A673 (cell line): ENCODE results near the gene FRMD1. TPM values are rescaled to one million over a fixed set of nuclear protein-coding genes. Genes with fewer than 3 reads are reported as not detected.

Experiments
- BruUV-seq: library from RNA; stranded (reverse); fragments of 400-500 nt; replicated peaks from 2 replicates; lab custom pipeline; 2021; lab: Mats Ljungman, UMichigan
- CTCF ChIA-PET: fragments of 300-600 bp; sonication (Branson Sonifier 250); formaldehyde crosslinking; loops from one replicate; lab custom pipeline; 2022; ENCODE audit warnings: antibody characterized with exemption; lab: Charles Lee
- POLR2A ChIA-PET: fragments of 300-600 bp; sonication (Branson Sonifier 250); formaldehyde crosslinking; loops from one replicate; lab custom pipeline; 2022; ENCODE audit warnings: antibody characterized with exemption; ENCODE audit not compliant: low non-redundant PET; lab: Charles Lee
- DNase-seq: peaks from one replicate; pipeline ENCODE4 v3.0.0-alpha.2; 2015; ENCODE audit warnings: low spot score
- H3K27ac ChIP-seq: fragments of 200-600 bp; sonication (generic); 2 replicates; pipeline ENCODE4 v1.5.1; 2016; ENCODE audit warnings: mixed run types, low read depth, mild to moderate bottlenecking, mixed read lengths, antibody characterized with exemption, low read length; ENCODE audit not compliant: poor library complexity, severe bottlenecking
- H3K27me3 ChIP-seq: fragments of 200-600 bp; sonication (generic); replicated peaks from 2 replicates; pipeline ENCODE4 v1.6.1; 2017; ENCODE audit warnings: mixed run types, low read depth, mild to moderate bottlenecking, mixed read lengths, antibody characterized with exemption, low read length; ENCODE audit not compliant: insufficient read depth, poor library complexity
- H3K36me3 ChIP-seq: fragments of 200-600 bp; sonication (generic); 2 replicates; pipeline ENCODE4 v1.6.1; 2016; ENCODE audit warnings: mixed run types, mild to moderate bottlenecking, mixed read lengths, antibody characterized with exemption, low read length; ENCODE audit not compliant: insufficient read depth, poor library complexity, severe bottlenecking
- H3K4me1 ChIP-seq: fragments of 200-600 bp; sonication (generic); 2 replicates; pipeline ENCODE4 v1.6.1; 2017; ENCODE audit warnings: mixed run types, mild to moderate bottlenecking, mixed read lengths, antibody characterized with exemption, low read length; ENCODE audit not compliant: insufficient read depth, poor library complexity, severe bottlenecking
- H3K4me3 ChIP-seq: fragments of 200-600 bp; sonication (generic); 2 replicates; pipeline ENCODE4 v1.5.1; 2016; ENCODE audit warnings: low read depth, mixed run types, mild to moderate bottlenecking, mixed read lengths, low read length; ENCODE audit not compliant: poor library complexity, severe bottlenecking
- H3K9me3 ChIP-seq: fragments of 200-600 bp; sonication (generic); 2 replicates; pipeline ENCODE4 v1.6.1; 2016; ENCODE audit warnings: mixed run types, low read depth, mild to moderate bottlenecking, mixed read lengths, antibody characterized with exemption, low read length; ENCODE audit not compliant: poor library complexity, severe bottlenecking
- EZH2 ChIP-seq: fragments of 200-600 bp; sonication (generic); IDR thresholded peaks from 2 replicates; pipeline ENCODE4 v1.6.1; 2017; ENCODE audit warnings: borderline replicate concordance, low read depth, mild to moderate bottlenecking, mixed read lengths, antibody characterized with exemption, low read length; ENCODE audit not compliant: poor library complexity, severe bottlenecking
- intact Hi-C: fragments of 100-400 bp; cut with micrococcal nuclease; formaldehyde crosslinking; loops from one replicate; pipeline ENCODE4 v1.10.0; 2022; ENCODE audit not compliant: unreplicated experiment
- total RNA-seq: library from RNA; stranded (reverse); gene quantifications from 2 replicates; pipeline ENCODE4 v1.2.3, GENCODE V29; 2021
- TF ChIP-seq, protein P1 (sequence below): fragments of 300-800, 200-600 bp; sonication (generic); conservative IDR thresholded peaks from 2 replicates; pipeline ENCODE4 v1.5.1; 2017; ENCODE audit warnings: low read depth, mild to moderate bottlenecking, antibody characterized with exemption, low read length, moderate library complexity, mixed read lengths

Gene FRMD1
- total RNA-seq, 1 experiment from 2014 or later: not detected

DNA sequence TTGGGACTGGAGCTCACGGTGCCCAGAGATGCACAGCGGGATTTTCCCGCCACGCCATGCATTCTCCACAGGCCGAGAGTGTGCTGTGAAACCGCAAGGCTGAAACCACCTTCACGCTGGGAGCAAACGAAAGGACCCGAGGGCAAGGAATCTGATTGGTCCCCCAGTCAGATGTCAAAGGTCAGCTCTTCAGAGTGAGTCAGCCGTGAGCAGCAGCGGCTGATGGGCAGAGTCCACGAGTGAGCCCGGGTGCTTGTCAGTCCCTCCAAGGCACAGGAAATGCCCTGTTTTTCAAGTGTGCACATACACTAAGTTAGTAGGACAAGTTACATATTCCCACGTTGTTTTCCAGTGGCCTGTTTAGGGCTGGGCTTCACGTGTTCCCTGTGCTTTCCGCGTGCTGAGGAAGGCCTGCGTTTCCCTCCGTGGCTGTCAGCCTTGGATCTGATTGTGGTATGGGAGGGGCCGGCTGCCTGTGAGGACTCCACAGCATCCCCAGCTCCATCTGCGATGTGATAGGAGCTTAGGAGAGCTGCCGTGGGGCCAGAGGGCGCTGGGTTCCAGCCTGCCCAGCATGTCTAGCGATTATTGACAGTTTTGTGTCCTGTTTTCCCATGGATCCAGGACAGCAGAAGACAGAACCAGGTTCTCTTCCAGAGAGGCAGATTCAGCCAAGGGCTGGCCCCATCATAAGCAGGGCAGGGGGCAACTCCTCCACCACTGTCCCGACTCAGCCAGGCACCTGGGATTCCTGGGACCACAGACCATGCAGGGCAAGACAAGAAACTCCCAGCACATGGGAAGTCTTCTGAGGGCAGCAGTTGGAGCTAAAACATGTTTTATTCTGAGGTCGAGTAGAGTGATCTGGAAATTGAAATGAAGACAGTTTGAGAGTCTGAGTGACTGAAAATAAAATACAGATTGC lies 38.2 kb upstream of the FRMD1 start:
- intact Hi-C loops: no loop called here
- no peak overlapping the region for H3K27ac ChIP-seq
- BruUV-seq: no TSS peak
- no peaks in the 10 kb centered on the region for H3K27me3 ChIP-seq
- TF ChIP-seq, protein P1, sequence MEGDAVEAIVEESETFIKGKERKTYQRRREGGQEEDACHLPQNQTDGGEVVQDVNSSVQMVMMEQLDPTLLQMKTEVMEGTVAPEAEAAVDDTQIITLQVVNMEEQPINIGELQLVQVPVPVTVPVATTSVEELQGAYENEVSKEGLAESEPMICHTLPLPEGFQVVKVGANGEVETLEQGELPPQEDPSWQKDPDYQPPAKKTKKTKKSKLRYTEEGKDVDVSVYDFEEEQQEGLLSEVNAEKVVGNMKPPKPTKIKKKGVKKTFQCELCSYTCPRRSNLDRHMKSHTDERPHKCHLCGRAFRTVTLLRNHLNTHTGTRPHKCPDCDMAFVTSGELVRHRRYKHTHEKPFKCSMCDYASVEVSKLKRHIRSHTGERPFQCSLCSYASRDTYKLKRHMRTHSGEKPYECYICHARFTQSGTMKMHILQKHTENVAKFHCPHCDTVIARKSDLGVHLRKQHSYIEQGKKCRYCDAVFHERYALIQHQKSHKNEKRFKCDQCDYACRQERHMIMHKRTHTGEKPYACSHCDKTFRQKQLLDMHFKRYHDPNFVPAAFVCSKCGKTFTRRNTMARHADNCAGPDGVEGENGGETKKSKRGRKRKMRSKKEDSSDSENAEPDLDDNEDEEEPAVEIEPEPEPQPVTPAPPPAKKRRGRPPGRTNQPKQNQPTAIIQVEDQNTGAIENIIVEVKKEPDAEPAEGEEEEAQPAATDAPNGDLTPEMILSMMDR: no peak
- no peak for TF ChIP-seq EZH2
- no peaks in the 10 kb centered on the region for H3K4me1 ChIP-seq
- H3K36me3 ChIP-seq: no peaks in the 10 kb centered on the region
- no peak for DNase-seq
- ChIA-PET POLR2A (no interaction called here), CTCF (no interaction called here)
- no peaks in the 10 kb centered on the region for H3K9me3 ChIP-seq
- H3K4me3 ChIP-seq: no peak overlapping the region

DNA sequence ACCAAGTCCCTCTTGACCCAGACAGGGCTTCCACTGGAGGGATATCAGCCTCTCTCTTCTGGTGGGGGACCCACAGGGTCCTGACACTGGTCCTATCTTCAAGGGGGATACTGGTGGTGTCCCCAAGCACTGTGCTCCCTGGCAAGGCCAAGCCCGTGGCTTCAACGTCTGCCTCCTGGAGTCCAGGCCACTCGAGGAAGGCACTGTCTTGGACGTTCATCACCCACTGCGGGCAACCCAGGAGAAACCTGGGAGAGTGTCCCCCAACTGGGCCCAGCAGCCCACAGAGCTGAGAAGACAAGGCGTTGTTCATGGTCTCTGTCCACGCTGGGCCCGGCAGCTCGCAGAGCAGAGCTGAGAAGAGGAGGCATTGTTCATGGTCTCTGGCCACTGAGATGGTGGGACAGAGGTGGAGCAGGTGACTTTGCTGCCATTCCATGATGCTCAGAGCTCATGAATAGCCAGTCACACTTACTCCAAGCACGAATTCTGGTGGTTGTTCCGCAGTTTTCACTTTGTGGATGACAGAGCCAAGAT lies 37.5 kb upstream of the FRMD1 start:
- BruUV-seq: no TSS peak
- DNase-seq: no peak
- Histone ChIP-seq H3K9me3 (no peaks in the 10 kb centered on the region), H3K27me3 (no peaks in the 10 kb centered on the region), H3K27ac (no peak overlapping the region), H3K4me3 (no peak overlapping the region), H3K4me1 (no peaks in the 10 kb centered on the region), H3K36me3 (no peaks in the 10 kb centered on the region)
- ChIA-PET POLR2A (no interaction called here), CTCF (no interaction called here)
- intact Hi-C loops: no loop called here
- TF ChIP-seq, protein P1: no peak
- TF ChIP-seq EZH2: no peak

DNA sequence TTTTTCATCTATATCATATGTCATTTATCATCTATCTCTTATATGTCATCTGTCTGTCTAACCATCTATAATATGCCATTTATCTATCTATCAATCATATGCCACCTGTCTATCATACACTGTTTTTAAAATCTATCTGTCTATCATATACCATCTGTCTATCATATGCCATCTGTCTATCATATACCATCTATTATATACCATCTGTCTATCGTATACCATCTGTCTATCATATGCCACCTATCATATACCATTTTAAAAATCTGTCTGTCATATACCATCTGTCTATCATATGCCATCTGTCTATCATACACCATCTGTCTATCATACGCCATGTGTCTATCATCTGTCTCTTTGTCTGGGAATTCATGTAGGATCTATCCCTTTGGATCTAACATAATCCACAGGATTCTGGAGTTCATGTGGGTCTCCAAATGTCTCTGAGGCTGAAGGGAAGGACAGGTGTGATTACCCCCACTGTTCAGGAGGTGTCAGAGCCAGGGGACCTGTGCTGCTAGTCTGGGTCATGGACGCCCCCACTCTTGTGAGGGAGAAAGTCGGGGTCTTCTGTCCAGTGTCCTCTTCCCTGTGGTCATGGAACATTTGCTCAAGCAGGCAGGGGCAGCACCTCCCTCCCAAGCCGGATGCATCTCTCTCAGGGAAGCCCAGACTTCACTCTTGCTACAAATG lies 36.9 kb upstream of the FRMD1 start:
- no peaks in the 10 kb centered on the region for H3K27me3 ChIP-seq
- no peak overlapping the region for H3K27ac ChIP-seq
- TF ChIP-seq, protein P1: no peak
- no peak for TF ChIP-seq EZH2
- BruUV-seq: no TSS peak
- ChIA-PET POLR2A (no interaction called here), CTCF (no interaction called here)
- intact Hi-C loops: no loop called here
- H3K9me3 ChIP-seq: no peaks in the 10 kb centered on the region
- DNase-seq: no peak
- no peaks in the 10 kb centered on the region for H3K4me1 ChIP-seq
- H3K36me3 ChIP-seq: no peaks in the 10 kb centered on the region
- no peak overlapping the region for H3K4me3 ChIP-seq
